Type B pancreatic cell (in vitro differentiated cells): ENCODE measurements around the gene PRRG4. TPM values are rescaled to one million over a fixed set of nuclear protein-coding genes. Genes with fewer than 3 reads are reported as not detected.

ENCODE experiments used
- DNase-seq: peaks from one replicate; pipeline ENCODE4 v3.0.0; 2021; ENCODE audit warnings: mixed read lengths; ENCODE audit not compliant: unreplicated experiment; ENCODE audit errors: extremely low spot score
- H3K27ac Mint-ChIP-seq: 2 replicates; pipeline ENCODE4 v1.8.0; 2021; ENCODE audit warnings: mild to moderate bottlenecking, mixed read lengths
- H3K27me3 Mint-ChIP-seq: 2 replicates; pipeline ENCODE4 v1.8.0; 2021; ENCODE audit warnings: mixed read lengths
- H3K36me3 Mint-ChIP-seq: 2 replicates; pipeline ENCODE4 v1.8.0; 2021; ENCODE audit warnings: mixed read lengths
- H3K4me1 Mint-ChIP-seq: one replicate; pipeline ENCODE4 v1.8.0; 2021; ENCODE audit warnings: mixed read lengths; ENCODE audit not compliant: unreplicated experiment
- H3K4me3 Mint-ChIP-seq: 2 replicates; pipeline ENCODE4 v1.8.0; 2021; ENCODE audit warnings: mild to moderate bottlenecking, mixed read lengths
- H3K9me3 Mint-ChIP-seq: 2 replicates; pipeline ENCODE4 v1.8.0; 2021; ENCODE audit warnings: mixed read lengths
- CTCF ChIP-seq: fragments of 200-600 bp; sonication (generic); conservative IDR thresholded peaks from 2 replicates; pipeline ENCODE4 v1.5.0; 2021; ENCODE audit warnings: antibody characterized with exemption, mild to moderate bottlenecking
- total RNA-seq: library from RNA; stranded (reverse); gene quantifications from 2 replicates; pipeline ENCODE4 v1.2.1, GENCODE V29; 2021; ENCODE audit warnings: low replicate concordance

Gene PRRG4
- total RNA-seq, 1 donor from 2014 or later: 6.0 TPM

- Mint-ChIP-seq H3K4me3 (no peak overlapping the region), H3K27ac (peak overlapping the region; percentile 33), H3K4me1 (no peaks in the 10 kb centered on the region), H3K27me3 (no peaks in the 10 kb centered on the region), H3K9me3 (no peaks in the 10 kb centered on the region), H3K36me3 (peaks cover 7% of the 10 kb centered on the region)
- no peak for DNase-seq
- no peak for TF ChIP-seq CTCF
These were observed 21.5 kb downstream of the PRRG4 start for GRCh38 chr11:32851251-32851650.

GRCh38 chr11:32852207-32852606, 22.5 kb downstream of the PRRG4 start:
- DNase-seq: no peak
- Mint-ChIP-seq H3K4me1 (no peaks in the 10 kb centered on the region), H3K4me3 (no peak overlapping the region), H3K36me3 (peaks cover 7% of the 10 kb centered on the region), H3K27ac (peak overlapping the region; percentile 54), H3K27me3 (no peaks in the 10 kb centered on the region), H3K9me3 (no peaks in the 10 kb centered on the region)
- TF ChIP-seq CTCF: no peak

- TF ChIP-seq CTCF: no peak
- H3K9me3 Mint-ChIP-seq: no peaks in the 10 kb centered on the region
These were observed 25.9 kb downstream of the PRRG4 start for GRCh38 chr11:32855601-32856000.

GRCh38 chr11:32858731-32859130, 29.0 kb downstream of the PRRG4 start:
- no peaks in the 10 kb centered on the region for H3K9me3 Mint-ChIP-seq
- H3K4me3 Mint-ChIP-seq: no peak overlapping the region
- H3K27ac Mint-ChIP-seq: no peak overlapping the region
- H3K36me3 Mint-ChIP-seq: no peaks in the 10 kb centered on the region
- DNase-seq: no peak
- no peaks in the 10 kb centered on the region for H3K4me1 Mint-ChIP-seq
- H3K27me3 Mint-ChIP-seq: peaks cover 3% of the 10 kb centered on the region
- peak; percentile 57 for TF ChIP-seq CTCF

More at GRCh38 chr11:32855601-32856000, 25.9 kb downstream of the PRRG4 start:
- H3K4me1 Mint-ChIP-seq: no peaks in the 10 kb centered on the region
- no peak overlapping the region for H3K27ac Mint-ChIP-seq
- DNase-seq: no peak
- no peak overlapping the region for H3K4me3 Mint-ChIP-seq
- peaks cover 2% of the 10 kb centered on the region for H3K27me3 Mint-ChIP-seq
- H3K36me3 Mint-ChIP-seq: peaks cover 7% of the 10 kb centered on the region

GRCh38 chr11:32861850-32862577, 32.3 kb downstream of the PRRG4 start:
- no peaks in the 10 kb centered on the region for H3K36me3 Mint-ChIP-seq
- no peak for TF ChIP-seq CTCF
- DNase-seq: no peak
- peaks cover 3% of the 10 kb centered on the region for H3K27me3 Mint-ChIP-seq
- no peaks in the 10 kb centered on the region for H3K9me3 Mint-ChIP-seq
- H3K27ac Mint-ChIP-seq: no peak overlapping the region
- no peak overlapping the region for H3K4me3 Mint-ChIP-seq
- H3K4me1 Mint-ChIP-seq: no peaks in the 10 kb centered on the region
